HepG2 (cell line): ENCODE data around the gene SIGLEC6. TPM values are rescaled to one million over a fixed set of nuclear protein-coding genes. Genes with fewer than 3 reads are reported as not detected.

Source experiments
- ATAC-seq: fragments of 200-7000 bp; cut with Tn5 transposase; 3 replicates; pipeline ENCODE4 v1.9.1; 2020; ENCODE audit warnings: mild to moderate bottlenecking, moderate library complexity
- BruUV-seq: library from RNA; stranded (reverse); fragments of 400-500 nt; replicated peaks from 2 replicates; lab custom pipeline; 2021; lab: Mats Ljungman, UMichigan
- CTCF ChIA-PET: fragments of 300-600 bp; formaldehyde crosslinking; extraction: SDS; loops from one replicate; lab custom pipeline; 2021; ENCODE audit warnings: low total read pairs, inconsistent platforms, low intra/inter-chr PET ratio; lab: Yijun Ruan, JAX
- POLR2A ChIA-PET: fragments of 350-600 bp; sonication (Branson Sonifier 250); formaldehyde crosslinking; loops from one replicate; lab custom pipeline; 2020; ENCODE audit warnings: antibody characterized with exemption, inconsistent platforms; lab: Yijun Ruan, JAX
- DNase-seq: peaks from one replicate; pipeline ENCODE4 v3.0.0-alpha.2; 2015; ENCODE audit warnings: low spot score
- FAIRE-seq: peaks from 3 replicates; lab custom pipeline; 2011; peaks lifted over from hg19 to GRCh38; lab: Jason Lieb, UNC
- H2AFZ ChIP-seq: one replicate; pipeline ENCODE4 v1.6.1; 2011; ENCODE audit warnings: low read length, inconsistent platforms
- H3K27ac ChIP-seq: fragments of 300-600 bp; 3 replicates; pipeline ENCODE4 v1.8.0; 2011; ENCODE audit warnings: mixed run types, mild to moderate bottlenecking, mixed read lengths, low read length, inconsistent platforms; ENCODE audit not compliant: insufficient read depth; ENCODE audit errors: extremely low read length
- H3K27me3 ChIP-seq, 2 experiments: fragments of 200-600 bp in 1 of 2; 2 replicates in 1 of 2; 3 replicates in 1 of 2; pipeline versions ENCODE4 v1.6.0 to v1.8.0; 2011; ENCODE audit warnings: low read length in 2 of 2, mild to moderate bottlenecking in 2 of 2, moderate library complexity in 2 of 2, inconsistent platforms in 1 of 2; ENCODE audit not compliant: insufficient read depth in 2 of 2, control insufficient read depth in 1 of 2
- H3K36me3 ChIP-seq, 2 experiments: fragments of 200-600 bp in 1 of 2; replicated peaks in 1 of 2; 2 replicates in 1 of 2; 3 replicates in 1 of 2; pipeline versions ENCODE4 v1.5.1 to v1.8.0; 2011; ENCODE audit warnings: low read length in 2 of 2, inconsistent platforms in 1 of 2; ENCODE audit not compliant: insufficient read depth in 2 of 2, control insufficient read depth in 1 of 2
- H3K4me1 ChIP-seq: 2 replicates; pipeline ENCODE4 v1.5.1; 2012; ENCODE audit warnings: low read length, inconsistent platforms; ENCODE audit not compliant: insufficient read depth
- H3K4me2 ChIP-seq: 2 replicates; pipeline ENCODE4 v1.6.0; 2011; ENCODE audit warnings: low read depth, low read length, inconsistent platforms
- H3K4me3 ChIP-seq, 3 experiments: fragments of 200-600 bp in 1 of 3; sonication (generic), shearing (Covaris generic) in 1 of 3; replicated peaks in 1 of 3; 2 replicates each; pipeline ENCODE4 v1.5.1; 2011 to 2016; ENCODE audit warnings: low read length in 3 of 3, inconsistent platforms in 2 of 3, low read depth in 2 of 3, mild to moderate bottlenecking in 2 of 3, control low read depth in 1 of 3, mixed read lengths in 1 of 3; ENCODE audit not compliant: insufficient read depth in 1 of 3
- H3K79me2 ChIP-seq: one replicate; pipeline ENCODE4 v1.6.1; 2011; ENCODE audit warnings: low read length, inconsistent platforms; ENCODE audit not compliant: insufficient read depth
- H3K9ac ChIP-seq: 2 replicates; pipeline ENCODE4 v1.6.0; 2011; ENCODE audit warnings: mild to moderate bottlenecking, low read depth, low read length, inconsistent platforms; ENCODE audit not compliant: insufficient read depth
- H3K9me3 ChIP-seq: 2 replicates; pipeline ENCODE4 v1.5.1; 2012; ENCODE audit warnings: mild to moderate bottlenecking, low read length
- H4K20me1 ChIP-seq: 2 replicates; pipeline ENCODE4 v1.6.0; 2011; ENCODE audit warnings: inconsistent platforms, mild to moderate bottlenecking, low read length, moderate library complexity; ENCODE audit not compliant: insufficient read depth
- ELK4 ChIP-seq: sonication (generic); formaldehyde crosslinking; IDR thresholded peaks from 2 replicates; pipeline ENCODE4 v1.9.0; 2021; ENCODE audit warnings: missing genetic modification reagents, borderline replicate concordance
- ISX ChIP-seq: sonication (generic); formaldehyde crosslinking; conservative IDR thresholded peaks from 2 replicates; pipeline ENCODE4 v1.5.0; 2020; ENCODE audit warnings: missing genetic modification reagents
- NONO ChIP-seq, 2 experiments: fragments of 450-650 bp in 1 of 2; sonication (generic) in 1 of 2; formaldehyde crosslinking in 1 of 2; IDR thresholded peaks in 1 of 2; conservative IDR thresholded peaks in 1 of 2; 2 replicates each; pipeline versions ENCODE4 v1.6.1 to v1.8.0; 2017 to 2022; ENCODE audit warnings: mild to moderate bottlenecking in 1 of 2, missing genetic modification reagents in 1 of 2, moderate library complexity in 1 of 2
- PLSCR1 ChIP-seq: sonication (generic); formaldehyde crosslinking; IDR thresholded peaks from 2 replicates; pipeline ENCODE4 v1.5.0; 2020; ENCODE audit warnings: missing genetic modification reagents, mild to moderate bottlenecking, borderline replicate concordance
- POLR2AphosphoS5 ChIP-seq: IDR thresholded peaks from 2 replicates; pipeline ENCODE4 v1.6.1; 2012; ENCODE audit warnings: low read depth, low read length
- POLR2G ChIP-seq: fragments of 200-400 bp; formaldehyde crosslinking; IDR thresholded peaks from 2 replicates; pipeline ENCODE4 v1.6.1; 2018; ENCODE audit warnings: mild to moderate bottlenecking, low read depth, low read length, moderate library complexity
- SKI ChIP-seq: fragments of 450-650 bp; IDR thresholded peaks from one replicate; pipeline ENCODE4 v1.6.1; 2018; ENCODE audit warnings: mild to moderate bottlenecking; ENCODE audit not compliant: partially characterized antibody
- ZNF276 ChIP-seq: sonication (generic); formaldehyde crosslinking; IDR thresholded peaks from 2 replicates; pipeline ENCODE4 v1.4.0; 2020; ENCODE audit warnings: mild to moderate bottlenecking, low read depth, missing genetic modification reagents
- WGBS: methylation state at CpG from one replicate; pipeline ENCODE4 v1.1.6; 2017; ENCODE audit warnings: low lambda C conversion rate; 5-methylcytosine and 5-hydroxymethylcytosine counted together
- in situ Hi-C: cut with HindIII; loops from 2 replicates; pipeline ENCODE4 v1.10.0; 2017; ENCODE audit warnings: low pct_unique_long_range_greater_than_20kb; ENCODE audit not compliant: extremely low pct_ligation_motif_present
- intact Hi-C: fragments of 100-400 bp; cut with micrococcal nuclease; formaldehyde crosslinking; loops from one replicate; pipeline ENCODE4 v1.10.0; 2022; ENCODE audit not compliant: unreplicated experiment
- polyA plus RNA-seq, 8 experiments: library from polyadenylated mRNA; depleted of rRNA in 3 of 8; stranded (reverse) in 7 of 8; unstranded in 1 of 8; fragments of >200 nt; fragmentation: Illumina TruSeq in 4 of 8; extraction: Trizol in 4 of 8; gene quantifications; 2 replicates each; pipeline versions ENCODE4 v1.2.1 to v1.2.3, GENCODE V29; 2011 to 2016; ENCODE audit warnings: low read depth in 4 of 8, missing spikeins in 1 of 8, mixed read lengths in 1 of 8; ENCODE audit not compliant: insufficient read depth in 1 of 8
- total RNA-seq, 5 experiments: library from RNA; depleted of rRNA; stranded (reverse); fragments of >200 nt; fragmentation: Illumina TruSeq; extraction: Trizol; gene quantifications; 2 replicates each; pipeline ENCODE4 v1.2.3, GENCODE V29; 2016; ENCODE audit warnings: low read depth in 1 of 5

The SIGLEC6 gene
- total and polyA plus RNA-seq, 2 of the 13 experiments (the other 11 are each of a cell fraction or from before 2014, with no cell fraction given), result not detected

- Histone ChIP-seq H3K36me3 (no peaks in the 10 kb centered on the region), H3K9ac (no peak overlapping the region), H3K4me2 (no peak overlapping the region), H2AFZ (no peak overlapping the region), H4K20me1 (no peaks in the 10 kb centered on the region), H3K27ac (no peak overlapping the region), H3K4me1 (no peaks in the 10 kb centered on the region)
- CTCF ChIA-PET, result no interaction called here
- POLR2A ChIA-PET, result no interaction called here
- no TSS peak for BruUV-seq
- intact Hi-C loops, result no loop called here
- no peak for TF ChIP-seq SKI
- no peak for TF ChIP-seq ISX (CRISPR knock-in tag)
- no peak for TF ChIP-seq PLSCR1 (CRISPR knock-in tag)
- no peak for TF ChIP-seq POLR2G
- no peak for TF ChIP-seq POLR2AphosphoS5
- no peak for TF ChIP-seq ELK4
- no peak for TF ChIP-seq ZNF276 (CRISPR knock-in tag)
- TF ChIP-seq NONO (IDR thresholded peaks at IDR 0.05), result no peak
- TF ChIP-seq NONO (CRISPR knock-in tag; conservative IDR thresholded peaks at IDR 0.05), result no peak
- TF ChIP-seq, all 625 proteins: peak for 0
- DNase-seq (no peak), FAIRE-seq (no peak), ATAC-seq (no peak)
- no peak overlapping the region for H3K4me3 ChIP-seq
- H3K79me2 ChIP-seq, result no peaks in the 10 kb centered on the region
- 17% methylated on average over 3 of the region's 3 CpGs for WGBS
- in situ Hi-C loops, result no loop called here
- peaks cover 0 to 7% of the 10 kb centered on the region in 2 experiments; a peak in 1 of 5 replicates for H3K27me3 ChIP-seq
- no peaks in the 10 kb centered on the region for H3K9me3 ChIP-seq
Measured at GRCh38 chr19:51503896-51504295, 27.6 kb downstream of the SIGLEC6 start.
